Measurements from ENCODE around the gene CDH12. TPM values are rescaled to one million over a fixed set of nuclear protein-coding genes. Genes with fewer than 3 reads are reported as not detected.

CDH12 gene
- polyA plus RNA-seq, 1 experiment, result not detected

DNA sequence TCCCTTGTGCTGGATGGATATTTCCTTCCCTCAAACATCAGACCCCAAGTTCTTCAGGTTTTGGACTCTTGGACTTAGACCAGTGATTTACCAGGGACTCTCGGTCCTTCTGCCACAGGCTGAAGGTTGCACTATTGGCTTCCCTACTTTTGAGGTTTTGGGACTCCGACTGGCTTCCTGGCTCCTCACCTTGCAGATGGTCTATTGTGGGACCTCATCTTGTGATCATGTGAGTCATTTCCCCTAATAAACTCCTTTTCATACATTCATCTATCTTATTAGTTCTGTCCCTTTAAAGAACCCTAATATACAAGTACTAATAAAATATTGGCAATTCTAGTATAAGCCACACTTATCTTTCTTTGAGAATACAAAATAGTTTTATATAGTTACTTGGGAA lies 1078.9 kb downstream of the CDH12 start:
- Histone ChIP-seq H3K9me3 (ENCODE audit: control insufficient read depth, insufficient read depth, low read length) (no peaks in the 10 kb centered on the region), H3K27me3 (ENCODE audit: control insufficient read depth, insufficient read depth, low read length) (no peaks in the 10 kb centered on the region), H3K27ac (ENCODE audit: low read depth, low read length) (no peak overlapping the region), H3K4me3 (ENCODE audit: low read depth, low read length) (no peak overlapping the region)
- TF ChIP-seq, protein P1, sequence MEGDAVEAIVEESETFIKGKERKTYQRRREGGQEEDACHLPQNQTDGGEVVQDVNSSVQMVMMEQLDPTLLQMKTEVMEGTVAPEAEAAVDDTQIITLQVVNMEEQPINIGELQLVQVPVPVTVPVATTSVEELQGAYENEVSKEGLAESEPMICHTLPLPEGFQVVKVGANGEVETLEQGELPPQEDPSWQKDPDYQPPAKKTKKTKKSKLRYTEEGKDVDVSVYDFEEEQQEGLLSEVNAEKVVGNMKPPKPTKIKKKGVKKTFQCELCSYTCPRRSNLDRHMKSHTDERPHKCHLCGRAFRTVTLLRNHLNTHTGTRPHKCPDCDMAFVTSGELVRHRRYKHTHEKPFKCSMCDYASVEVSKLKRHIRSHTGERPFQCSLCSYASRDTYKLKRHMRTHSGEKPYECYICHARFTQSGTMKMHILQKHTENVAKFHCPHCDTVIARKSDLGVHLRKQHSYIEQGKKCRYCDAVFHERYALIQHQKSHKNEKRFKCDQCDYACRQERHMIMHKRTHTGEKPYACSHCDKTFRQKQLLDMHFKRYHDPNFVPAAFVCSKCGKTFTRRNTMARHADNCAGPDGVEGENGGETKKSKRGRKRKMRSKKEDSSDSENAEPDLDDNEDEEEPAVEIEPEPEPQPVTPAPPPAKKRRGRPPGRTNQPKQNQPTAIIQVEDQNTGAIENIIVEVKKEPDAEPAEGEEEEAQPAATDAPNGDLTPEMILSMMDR (IDR thresholded peaks at IDR 0.05; ENCODE audit: low read depth, low read length), result no peak
- DNase-seq (ENCODE audit: low read depth, low spot score), result no peak
- POLR2A ChIA-PET, result no interaction called here
- CTCF ChIA-PET, result no interaction called here

GRCh38 chr5:21773456-21773855 lies 1079.7 kb downstream of the CDH12 start:
- Histone ChIP-seq H3K27me3 (ENCODE audit: control insufficient read depth, insufficient read depth, low read length) (no peaks in the 10 kb centered on the region), H3K4me3 (ENCODE audit: low read depth, low read length) (no peak overlapping the region), H3K9me3 (ENCODE audit: control insufficient read depth, insufficient read depth, low read length) (no peaks in the 10 kb centered on the region), H3K27ac (ENCODE audit: low read depth, low read length) (no peak overlapping the region)
- CTCF ChIA-PET, result no interaction called here
- DNase-seq (ENCODE audit: low read depth, low spot score), result no peak
- POLR2A ChIA-PET, result no interaction called here
- TF ChIP-seq, protein P1 (IDR thresholded peaks at IDR 0.05; ENCODE audit: low read depth, low read length), result no peak

GRCh38 chr5:21765406-21765805 lies 1087.7 kb downstream of the CDH12 start:
- Histone ChIP-seq H3K9me3 (ENCODE audit: control insufficient read depth, insufficient read depth, low read length) (no peaks in the 10 kb centered on the region), H3K27ac (ENCODE audit: low read depth, low read length) (no peak overlapping the region), H3K27me3 (ENCODE audit: control insufficient read depth, insufficient read depth, low read length) (no peaks in the 10 kb centered on the region), H3K4me3 (ENCODE audit: low read depth, low read length) (no peak overlapping the region)
- TF ChIP-seq, protein P1 (IDR thresholded peaks at IDR 0.05; ENCODE audit: low read depth, low read length), result no peak
- no peak for DNase-seq (ENCODE audit: low read depth, low spot score)
- ChIA-PET POLR2A (no interaction called here), CTCF (no interaction called here)

- Histone ChIP-seq H3K27ac (ENCODE audit: low read depth, low read length) (no peak overlapping the region), H3K4me3 (ENCODE audit: low read depth, low read length) (no peak overlapping the region), H3K9me3 (ENCODE audit: control insufficient read depth, insufficient read depth, low read length) (no peaks in the 10 kb centered on the region), H3K27me3 (ENCODE audit: control insufficient read depth, insufficient read depth, low read length) (no peaks in the 10 kb centered on the region)
- POLR2A ChIA-PET, result no interaction called here
- CTCF ChIA-PET, result no interaction called here
- no peak for DNase-seq (ENCODE audit: low read depth, low spot score)
- TF ChIP-seq, protein P1 (IDR thresholded peaks at IDR 0.05; ENCODE audit: low read depth, low read length), result no peak
These were observed 1114.0 kb downstream of the CDH12 start for GRCh38 chr5:21739096-21739495.

GRCh38 chr5:21723500-21723899 lies 1129.6 kb downstream of the CDH12 start:
- Histone ChIP-seq H3K4me3 (ENCODE audit: low read depth, low read length) (no peak overlapping the region), H3K9me3 (ENCODE audit: control insufficient read depth, insufficient read depth, low read length) (no peaks in the 10 kb centered on the region), H3K27ac (ENCODE audit: low read depth, low read length) (no peak overlapping the region), H3K27me3 (ENCODE audit: control insufficient read depth, insufficient read depth, low read length) (no peaks in the 10 kb centered on the region)
- CTCF ChIA-PET, result no interaction called here
- POLR2A ChIA-PET, result no interaction called here
- TF ChIP-seq, protein P1 (IDR thresholded peaks at IDR 0.05; ENCODE audit: low read depth, low read length), result no peak
- DNase-seq (ENCODE audit: low read depth, low spot score), result no peak

Measured in AG04450 (cell line).